Bronchial epithelial cell (primary cell): ENCODE results near the gene SUGCT. TPM values are rescaled to one million over a fixed set of nuclear protein-coding genes. Genes with fewer than 3 reads are reported as not detected.

Source experiments
- DNase-seq: peaks from one replicate; pipeline ENCODE4 v3.0.0-alpha.2; 2010; ENCODE audit warnings: low read depth
- FAIRE-seq: peaks from 2 replicates; lab custom pipeline; 2011; peaks lifted over from hg19 to GRCh38; lab: Jason Lieb, UNC
- H3K27me3 ChIP-seq: 2 replicates; pipeline ENCODE4 v1.5.1; 2011; ENCODE audit warnings: low read length; ENCODE audit not compliant: control insufficient read depth, insufficient read depth
- H3K36me3 ChIP-seq: 2 replicates; pipeline ENCODE4 v1.5.1; 2011; ENCODE audit warnings: low read length; ENCODE audit not compliant: control insufficient read depth, insufficient read depth
- H3K4me3 ChIP-seq: 2 replicates; pipeline ENCODE4 v1.5.1; 2011; ENCODE audit warnings: mild to moderate bottlenecking, low read depth, low read length, control low read depth
- total RNA-seq: library from RNA; depleted of rRNA; stranded (reverse); fragments of >200 nt; gene quantifications from 2 replicates; pipeline ENCODE4 v1.2.1, GENCODE V29; 2014
- TF ChIP-seq, protein P1 (sequence below): IDR thresholded peaks from 2 replicates; pipeline ENCODE4 v1.5.1; 2011; ENCODE audit warnings: mild to moderate bottlenecking, moderate library complexity, low read length, control low read depth, inconsistent platforms; ENCODE audit not compliant: insufficient read depth, severe bottlenecking

SUGCT gene
- total RNA-seq, 1 donor from 2014 or later, result 7.4 TPM

DNA sequence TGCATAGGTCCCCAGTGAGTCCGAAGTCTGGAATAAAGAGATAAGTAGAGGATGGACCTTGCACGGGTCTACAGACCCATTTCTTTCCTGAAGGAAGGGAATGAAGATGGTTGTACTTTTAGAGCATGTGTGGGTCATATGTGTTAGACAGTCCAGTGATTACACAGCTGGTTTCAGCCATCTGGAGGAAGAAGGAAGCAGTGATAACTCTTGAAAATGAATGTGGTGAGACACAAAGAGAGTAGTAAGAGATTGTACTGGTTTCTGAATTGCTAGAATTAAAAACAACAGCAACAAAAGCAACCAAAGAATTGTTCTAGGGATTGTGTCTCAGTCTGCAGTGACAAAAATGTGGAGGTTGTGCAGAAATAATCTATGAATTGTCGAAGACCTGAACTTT lies 258.9 kb downstream of the SUGCT start:
- Histone ChIP-seq H3K4me3 (no peak overlapping the region), H3K27me3 (no peaks in the 10 kb centered on the region), H3K36me3 (no peaks in the 10 kb centered on the region)
- DNase-seq (no peak), FAIRE-seq (no peak)
- TF ChIP-seq, protein P1, sequence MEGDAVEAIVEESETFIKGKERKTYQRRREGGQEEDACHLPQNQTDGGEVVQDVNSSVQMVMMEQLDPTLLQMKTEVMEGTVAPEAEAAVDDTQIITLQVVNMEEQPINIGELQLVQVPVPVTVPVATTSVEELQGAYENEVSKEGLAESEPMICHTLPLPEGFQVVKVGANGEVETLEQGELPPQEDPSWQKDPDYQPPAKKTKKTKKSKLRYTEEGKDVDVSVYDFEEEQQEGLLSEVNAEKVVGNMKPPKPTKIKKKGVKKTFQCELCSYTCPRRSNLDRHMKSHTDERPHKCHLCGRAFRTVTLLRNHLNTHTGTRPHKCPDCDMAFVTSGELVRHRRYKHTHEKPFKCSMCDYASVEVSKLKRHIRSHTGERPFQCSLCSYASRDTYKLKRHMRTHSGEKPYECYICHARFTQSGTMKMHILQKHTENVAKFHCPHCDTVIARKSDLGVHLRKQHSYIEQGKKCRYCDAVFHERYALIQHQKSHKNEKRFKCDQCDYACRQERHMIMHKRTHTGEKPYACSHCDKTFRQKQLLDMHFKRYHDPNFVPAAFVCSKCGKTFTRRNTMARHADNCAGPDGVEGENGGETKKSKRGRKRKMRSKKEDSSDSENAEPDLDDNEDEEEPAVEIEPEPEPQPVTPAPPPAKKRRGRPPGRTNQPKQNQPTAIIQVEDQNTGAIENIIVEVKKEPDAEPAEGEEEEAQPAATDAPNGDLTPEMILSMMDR, result no peak

DNA sequence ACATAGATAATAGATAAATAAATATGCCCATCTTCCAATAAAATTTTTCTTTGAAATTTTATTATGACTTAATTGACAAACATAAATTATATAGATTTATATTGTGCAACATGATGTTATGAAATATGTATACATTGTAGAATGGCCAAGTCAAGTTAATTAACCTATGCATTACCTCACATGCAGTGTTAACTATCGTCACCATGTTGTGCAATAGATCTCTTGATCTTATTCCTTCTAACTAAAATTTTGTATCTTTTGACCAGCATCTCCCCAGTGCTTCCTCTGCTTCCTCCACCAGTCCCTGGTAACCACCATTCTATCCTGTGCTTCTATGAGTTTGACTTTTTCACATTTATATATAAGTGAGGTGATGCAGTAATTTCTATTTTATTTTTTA lies 259.6 kb downstream of the SUGCT start:
- no peak overlapping the region for H3K4me3 ChIP-seq
- DNase-seq, result no peak
- FAIRE-seq, result no peak
- no peaks in the 10 kb centered on the region for H3K27me3 ChIP-seq
- H3K36me3 ChIP-seq, result no peaks in the 10 kb centered on the region
- TF ChIP-seq, protein P1, result no peak

DNA sequence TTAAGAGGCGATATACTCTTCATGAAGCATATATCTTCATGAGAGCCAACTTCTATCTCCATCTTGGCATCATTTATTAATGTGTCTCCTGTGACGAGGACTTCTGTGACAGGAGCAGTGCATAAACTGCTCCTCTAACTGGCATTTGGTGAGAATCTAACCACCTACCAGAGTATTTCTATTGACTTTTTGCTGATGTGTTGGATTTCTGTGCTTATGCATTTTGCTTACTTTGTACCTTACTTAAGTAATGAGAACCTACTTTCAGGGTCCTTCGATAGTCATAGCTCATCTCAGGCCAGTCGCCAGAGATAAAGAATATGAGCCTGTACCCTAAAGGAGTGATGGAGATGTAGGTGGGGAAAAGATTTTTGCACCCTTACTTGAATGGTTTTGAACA lies 265.7 kb downstream of the SUGCT start:
- TF ChIP-seq, protein P1, result no peak
- H3K27me3 ChIP-seq, result no peaks in the 10 kb centered on the region
- no peak for DNase-seq
- H3K36me3 ChIP-seq, result no peaks in the 10 kb centered on the region
- peak; percentile 13 for FAIRE-seq
- no peak overlapping the region for H3K4me3 ChIP-seq

DNA sequence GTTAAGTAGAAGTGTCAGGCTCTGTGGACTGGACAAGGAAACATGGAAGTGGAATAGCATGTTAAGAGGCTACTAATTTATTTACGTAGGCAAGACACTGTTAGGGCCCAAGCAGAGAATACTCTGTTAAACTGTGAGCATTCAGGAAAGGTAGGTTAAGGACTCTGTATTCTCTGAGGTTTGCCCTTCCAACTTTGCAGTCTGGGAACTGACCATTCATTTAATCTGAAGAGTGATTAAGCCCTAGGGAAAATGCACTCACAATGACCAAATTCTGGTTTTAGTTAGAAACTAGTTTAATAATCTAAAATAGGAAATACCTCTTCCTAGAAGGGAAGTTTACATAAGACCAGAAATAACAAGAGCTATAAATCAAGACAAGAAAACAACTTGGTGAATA lies 266.6 kb downstream of the SUGCT start:
- FAIRE-seq (no peak), DNase-seq (no peak)
- H3K36me3 ChIP-seq, result no peaks in the 10 kb centered on the region
- H3K4me3 ChIP-seq, result no peak overlapping the region
- H3K27me3 ChIP-seq, result no peaks in the 10 kb centered on the region
- TF ChIP-seq, protein P1, result no peak

DNA sequence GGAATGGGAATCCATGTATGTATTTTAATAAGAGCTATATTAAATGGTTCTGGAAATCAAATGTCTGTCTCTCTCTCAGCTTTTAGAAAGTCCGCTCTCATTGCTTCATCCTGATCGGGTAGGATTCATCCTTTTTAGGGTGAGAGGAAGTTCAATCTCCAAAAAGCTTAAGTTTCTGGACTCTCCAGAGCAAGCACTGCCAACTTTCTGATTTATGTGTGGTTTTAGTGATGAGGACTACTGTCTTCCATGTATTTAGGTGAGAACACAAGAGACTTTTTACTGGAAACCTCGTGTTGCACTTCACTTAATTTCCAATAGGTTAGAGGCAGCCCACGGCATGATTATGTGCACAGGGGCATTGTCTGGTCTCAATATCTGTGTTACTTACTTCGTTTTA lies 267.9 kb downstream of the SUGCT start:
- TF ChIP-seq, protein P1, result no peak
- H3K27me3 ChIP-seq, result no peaks in the 10 kb centered on the region
- FAIRE-seq (no peak), DNase-seq (no peak)
- no peaks in the 10 kb centered on the region for H3K36me3 ChIP-seq
- no peak overlapping the region for H3K4me3 ChIP-seq
